Mucosa of gallbladder (tissue), 1 donor: Measurements from ENCODE around the gene PEPD. TPM values are rescaled to one million over a fixed set of nuclear protein-coding genes. Genes with fewer than 3 reads are reported as not detected.

ENCODE experiments used
- DNase-seq: peaks from one replicate; pipeline ENCODE4 v3.0.0-alpha.2; 2020; ENCODE audit warnings: low spot score
- total RNA-seq: library from RNA; stranded (reverse); gene quantifications from one replicate; pipeline ENCODE4 v1.2.1, GENCODE V29; 2021
- donor health status: DM: no; HTN: no; CAD: no.

Gene PEPD
- total RNA-seq, 1 donor from 2014 or later, result 90.3 TPM

GRCh38 chr19:33546656-33547055 lies 25.1 kb upstream of the PEPD start:
- no peak for DNase-seq

- DNase-seq, result no peak
These were observed 23.8 kb upstream of the PEPD start for GRCh38 chr19:33545217-33545981.

GRCh38 chr19:33535226-33535625 lies 13.6 kb upstream of the PEPD start:
- no peak for DNase-seq

- DNase-seq, result no peak
These were observed 11.4 kb upstream of the PEPD start for GRCh38 chr19:33532859-33533460.

- no peak for DNase-seq
These were observed 9.3 kb upstream of the PEPD start for GRCh38 chr19:33530842-33531241.

- no peak for DNase-seq
These were observed 8.7 kb upstream of the PEPD start for GRCh38 chr19:33530296-33530695.

- DNase-seq, result no peak
These were observed 7.6 kb upstream of the PEPD start for GRCh38 chr19:33529094-33529676.

- no peak for DNase-seq
These were observed 6.8 kb upstream of the PEPD start for GRCh38 chr19:33528404-33528803.

- no peak for DNase-seq
These were observed 5.5 kb upstream of the PEPD start for GRCh38 chr19:33527125-33527524.

- DNase-seq, result no peak
These were observed 2.6 kb upstream of the PEPD start for GRCh38 chr19:33524024-33524664.

- no peak for DNase-seq
These were observed 1.6 kb upstream of the PEPD start for GRCh38 chr19:33523167-33523566.

GRCh38 chr19:33522371-33522662 lies 726 bp upstream of the PEPD start:
- DNase-seq, result no peak

GRCh38 chr19:33520844-33521479 lies 629 bp downstream of the PEPD start:
- DNase-seq, result no peak

GRCh38 chr19:33520048-33520643 lies 1.4 kb downstream of the PEPD start:
- DNase-seq, result no peak

- no peak for DNase-seq
These were observed 2.2 kb downstream of the PEPD start for GRCh38 chr19:33519416-33519815.

- no peak for DNase-seq
These were observed 3.0 kb downstream of the PEPD start for GRCh38 chr19:33518541-33518940.

- no peak for DNase-seq
These were observed 3.7 kb downstream of the PEPD start for GRCh38 chr19:33517922-33518321.

- no peak for DNase-seq
These were observed 5.7 kb downstream of the PEPD start for GRCh38 chr19:33515921-33516320.

- DNase-seq, result no peak
These were observed 6.6 kb downstream of the PEPD start for GRCh38 chr19:33514885-33515551.

- DNase-seq, result no peak
These were observed 8.2 kb downstream of the PEPD start for GRCh38 chr19:33513424-33513823.

GRCh38 chr19:33512580-33513137 lies 8.9 kb downstream of the PEPD start:
- DNase-seq, result no peak
